OCI-LY1 (cell line): ENCODE data around the gene TRIOBP.

Source experiments
- EZH2 ChIP-seq: fragments of 200-600 bp; sonication (generic), shearing (Covaris generic); IDR thresholded peaks from 2 replicates; pipeline ENCODE4 v1.8.0; 2017; ENCODE audit warnings: borderline replicate concordance, mixed run types, mild to moderate bottlenecking, antibody characterized with exemption, low read length, moderate library complexity, mixed read lengths
- TF ChIP-seq, protein P1 (sequence below): fragments of 200-600 bp; sonication (generic), shearing (Covaris generic); IDR thresholded peaks from 2 replicates; pipeline ENCODE4 v1.5.1; 2017; ENCODE audit warnings: mild to moderate bottlenecking, antibody characterized with exemption, low read length, moderate library complexity, mixed read lengths

- TF ChIP-seq, protein P1, sequence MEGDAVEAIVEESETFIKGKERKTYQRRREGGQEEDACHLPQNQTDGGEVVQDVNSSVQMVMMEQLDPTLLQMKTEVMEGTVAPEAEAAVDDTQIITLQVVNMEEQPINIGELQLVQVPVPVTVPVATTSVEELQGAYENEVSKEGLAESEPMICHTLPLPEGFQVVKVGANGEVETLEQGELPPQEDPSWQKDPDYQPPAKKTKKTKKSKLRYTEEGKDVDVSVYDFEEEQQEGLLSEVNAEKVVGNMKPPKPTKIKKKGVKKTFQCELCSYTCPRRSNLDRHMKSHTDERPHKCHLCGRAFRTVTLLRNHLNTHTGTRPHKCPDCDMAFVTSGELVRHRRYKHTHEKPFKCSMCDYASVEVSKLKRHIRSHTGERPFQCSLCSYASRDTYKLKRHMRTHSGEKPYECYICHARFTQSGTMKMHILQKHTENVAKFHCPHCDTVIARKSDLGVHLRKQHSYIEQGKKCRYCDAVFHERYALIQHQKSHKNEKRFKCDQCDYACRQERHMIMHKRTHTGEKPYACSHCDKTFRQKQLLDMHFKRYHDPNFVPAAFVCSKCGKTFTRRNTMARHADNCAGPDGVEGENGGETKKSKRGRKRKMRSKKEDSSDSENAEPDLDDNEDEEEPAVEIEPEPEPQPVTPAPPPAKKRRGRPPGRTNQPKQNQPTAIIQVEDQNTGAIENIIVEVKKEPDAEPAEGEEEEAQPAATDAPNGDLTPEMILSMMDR: no peak
- TF ChIP-seq EZH2: no peak
These were observed 16.5 kb upstream of the TRIOBP start for GRCh38 chr22:37680191-37680851.
